Activated CD4-positive, alpha-beta T cell treated with anti-CD3 and anti-CD28 coated beads, Interleukin-10, Interleukin-2, amounts not matched to agents 100 ng/mL and 50 ng/mL, durations not matched to agents 16 hours and 8 hours (primary cell): Measurements from ENCODE around the gene D2HGDH.

ENCODE experiments used
- DNase-seq: peaks from one replicate; pipeline ENCODE4 v3.0.0-alpha.2; 2020

The D2HGDH gene

GRCh38 chr2:241734467-241735208, at the start of gene D2HGDH:
Gene D2HGDH (plus strand): TSS chr2:241734630. CDS start chr2:241735225, 595 bp downstream.
- peak; percentile 95 for DNase-seq

GRCh38 chr2:241686324-241686649, 48.1 kb upstream of the D2HGDH start:
- peak; percentile 32 for DNase-seq

GRCh38 chr2:241686650-241687425, 47.6 kb upstream of the D2HGDH start, which contains the start of gene DTYMK:
Gene DTYMK (minus strand): TSS chr2:241686815. CDS start chr2:241686783, 32 bp downstream.
- DNase-seq: peak; percentile 98

DNA sequence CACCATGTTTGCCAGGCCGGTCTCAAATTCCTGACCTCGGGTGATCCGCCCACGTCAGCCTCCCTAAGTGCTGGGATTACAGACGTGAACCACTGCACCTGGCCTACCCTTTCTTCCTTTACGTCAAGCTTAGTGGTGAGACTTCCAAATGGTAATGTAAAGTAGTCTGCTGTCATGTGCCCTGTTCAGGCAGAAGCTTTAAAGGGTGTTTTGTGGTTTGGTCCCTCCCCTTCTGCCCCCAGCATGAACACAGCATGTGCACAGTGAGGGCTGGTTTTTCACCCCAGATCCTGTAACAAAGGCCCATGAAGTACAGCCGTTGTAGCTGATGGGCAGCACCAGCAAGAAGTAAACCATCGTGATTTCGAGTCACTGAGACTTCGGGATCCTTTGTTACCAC, 45.1 kb upstream of the D2HGDH start:
- DNase-seq: no peak

DNA sequence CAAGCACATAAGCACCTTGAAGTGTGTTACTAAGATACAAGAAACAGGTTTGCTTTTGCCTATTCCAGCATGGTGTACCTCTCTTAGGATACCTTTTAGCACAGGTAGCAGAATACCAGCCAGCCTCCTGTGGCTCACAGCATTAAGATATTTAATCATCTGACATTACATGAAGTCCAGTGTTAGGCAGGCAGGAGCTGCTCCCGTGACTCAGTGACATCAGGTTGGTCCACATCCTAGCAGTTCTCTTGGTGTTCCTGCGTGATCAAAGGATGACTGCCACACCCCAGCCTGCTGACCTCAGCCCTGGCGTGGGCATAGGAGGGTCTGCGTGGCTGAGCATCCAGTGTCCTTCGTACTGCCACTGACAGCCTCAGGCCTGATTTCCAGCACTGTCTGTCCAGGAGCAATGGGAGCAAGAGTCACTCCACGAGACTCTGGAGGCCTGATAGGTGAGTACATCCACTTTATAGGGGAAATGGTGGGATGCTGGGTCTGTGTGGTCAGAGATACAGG, 44.2 kb upstream of the D2HGDH start:
- DNase-seq: no peak

GRCh38 chr2:241692448-241692847, 42.0 kb upstream of the D2HGDH start:
- DNase-seq: no peak

DNA sequence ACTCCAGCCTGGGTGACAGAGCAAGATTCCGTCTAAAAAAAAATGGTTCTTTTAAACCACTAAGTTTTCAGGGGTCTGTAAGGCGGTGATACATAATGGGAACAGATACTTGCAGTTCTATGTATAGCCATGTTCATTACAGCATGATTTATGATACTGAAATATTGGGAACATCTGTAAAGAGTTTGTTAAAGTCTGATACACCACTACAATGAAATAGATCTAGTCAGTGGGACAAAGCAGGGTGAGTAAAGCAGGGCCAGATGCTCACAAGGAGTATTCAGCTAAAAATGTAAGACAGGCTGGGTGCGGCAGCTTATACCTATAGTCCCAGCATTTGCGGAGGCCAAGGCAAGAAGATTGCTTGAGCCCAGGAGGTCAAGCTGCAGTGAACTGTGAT, 38.8 kb upstream of the D2HGDH start:
- no peak for DNase-seq

- DNase-seq: no peak
Measured at GRCh38 chr2:241701149-241701398, 33.4 kb upstream of the D2HGDH start.

DNA sequence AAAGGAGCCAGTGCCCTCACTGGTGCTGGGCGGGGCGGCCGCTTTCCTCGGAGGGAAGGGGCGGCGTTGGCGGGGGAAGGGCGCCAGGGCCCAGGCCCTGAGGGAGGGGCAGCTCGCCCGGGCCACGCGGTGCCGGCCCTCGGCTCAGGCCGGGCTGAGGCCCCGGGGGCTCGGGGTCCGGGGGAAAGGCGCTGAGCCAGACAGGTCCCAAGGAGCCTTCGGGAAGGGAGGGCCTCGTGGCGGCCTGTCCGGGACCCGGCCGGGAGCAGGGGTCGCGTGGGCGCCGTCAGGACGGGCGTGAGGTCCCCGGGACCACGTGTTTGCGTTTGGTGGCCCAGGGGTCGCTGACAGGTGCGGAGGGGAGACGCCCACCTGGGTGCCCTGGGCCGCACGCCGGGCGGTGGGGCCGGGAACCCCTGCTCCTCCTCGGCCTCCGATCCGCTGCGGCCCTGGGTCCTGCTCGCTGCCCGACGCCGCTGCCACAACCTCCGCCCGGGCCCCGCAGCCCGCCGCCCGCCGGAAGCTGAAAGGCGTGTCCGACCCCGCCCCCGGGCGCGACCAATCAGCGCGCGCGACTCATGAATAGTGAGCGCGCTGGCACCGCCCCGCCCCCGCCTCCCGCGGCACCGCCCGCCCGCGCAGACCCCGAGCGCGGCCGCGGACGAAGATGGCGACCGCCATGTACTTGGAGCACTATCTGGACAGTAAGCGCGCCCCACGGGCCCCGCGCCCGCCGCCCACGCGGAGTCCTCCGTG, 32.9 kb upstream of the D2HGDH start, which contains the start of gene ING5:
Gene ING5 (plus strand): TSS at position 641 of the 756 bp plus-strand sequence. CDS start 27 bp downstream, at position 668.
- DNase-seq: peak; percentile 98

GRCh38 chr2:241702155-241703031, 32.0 kb upstream of the D2HGDH start:
- DNase-seq: peak; percentile 88

GRCh38 chr2:241703032-241703604, 31.3 kb upstream of the D2HGDH start:
- no peak for DNase-seq

- DNase-seq: no peak
Measured at GRCh38 chr2:241706537-241706936, 27.9 kb upstream of the D2HGDH start.

DNA sequence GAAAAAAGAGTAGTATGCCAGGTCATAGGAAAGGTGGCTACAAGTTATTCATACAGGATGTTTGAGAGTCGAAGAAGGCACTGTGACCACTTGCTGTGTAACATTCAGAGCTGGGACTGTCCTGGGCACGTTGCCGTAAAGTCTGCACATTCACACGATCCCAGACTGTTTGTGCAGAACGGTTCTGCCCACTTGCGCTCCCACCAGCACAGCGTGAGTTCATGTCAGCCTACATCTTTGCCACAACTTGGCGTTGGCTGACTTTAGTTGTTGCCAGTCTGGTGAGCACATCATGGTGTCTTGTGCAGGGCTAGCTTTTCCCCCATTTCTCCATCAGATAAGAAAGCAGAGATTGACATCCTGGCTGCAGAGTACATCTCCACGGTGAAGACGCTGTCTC, 25.6 kb upstream of the D2HGDH start:
- DNase-seq: no peak

DNA sequence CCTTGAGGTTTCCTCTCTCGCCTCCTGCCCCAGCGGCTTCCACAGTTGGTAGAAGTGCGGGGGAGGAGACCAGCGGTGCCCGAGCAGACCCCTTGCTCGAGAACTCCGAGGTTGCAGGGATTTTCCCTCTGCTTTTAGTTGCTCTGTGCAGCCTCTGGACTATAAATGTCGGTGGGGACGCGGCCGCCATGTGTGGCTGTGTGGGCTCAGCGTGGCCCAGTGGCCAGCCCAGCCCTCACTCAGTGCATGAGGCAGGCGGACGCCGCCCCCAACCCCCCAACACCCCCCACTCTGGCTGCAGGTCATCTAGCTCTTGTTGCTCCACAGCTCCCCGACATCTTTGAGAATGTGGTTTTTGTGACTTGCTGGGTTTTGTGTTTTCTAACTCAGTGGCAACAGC, 15.3 kb upstream of the D2HGDH start:
- DNase-seq: no peak

- no peak for DNase-seq
Measured at GRCh38 chr2:241720099-241720498, 14.3 kb upstream of the D2HGDH start.

DNA sequence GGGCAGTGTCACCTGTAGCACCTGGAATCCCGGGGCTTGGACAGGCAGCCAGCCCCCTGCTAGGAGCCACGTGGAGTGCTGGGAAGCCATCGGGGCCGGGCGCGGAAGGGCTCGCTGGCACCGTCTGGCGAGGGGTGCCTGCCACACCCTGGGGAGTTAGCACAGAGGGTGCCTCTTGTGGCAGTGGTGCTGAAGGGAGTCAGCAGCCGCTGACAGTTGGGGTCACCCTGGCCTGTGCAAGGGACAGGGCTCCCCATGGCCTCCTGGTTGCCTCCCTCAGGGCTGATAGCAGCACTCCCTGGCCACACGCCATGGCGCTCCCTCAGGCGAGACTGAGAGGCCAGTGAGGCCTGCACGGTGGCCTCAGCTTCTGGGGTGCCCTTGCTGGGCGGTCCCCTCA, 13.9 kb upstream of the D2HGDH start:
- DNase-seq: no peak

DNA sequence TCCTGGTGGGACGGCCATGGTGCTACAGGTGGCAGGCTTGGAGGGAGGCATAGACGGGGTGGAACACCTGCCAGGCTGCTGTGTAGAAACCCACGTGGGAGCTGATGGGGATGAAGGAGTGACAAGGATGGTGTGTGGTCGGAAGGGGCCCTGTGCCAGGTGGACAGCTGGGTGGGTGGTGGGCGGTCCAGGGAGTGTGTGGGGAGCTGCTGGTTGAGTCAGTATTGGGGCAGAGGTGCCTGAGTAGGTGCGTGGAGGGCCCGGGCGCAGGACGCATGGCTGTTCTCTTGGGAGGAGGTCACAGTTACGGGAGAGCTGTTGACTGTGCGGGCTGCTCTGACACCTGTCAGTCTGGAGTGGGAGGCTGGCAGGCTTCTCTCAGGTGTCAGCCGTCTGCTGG, 12.6 kb upstream of the D2HGDH start:
- DNase-seq: no peak

- DNase-seq: no peak
Measured at GRCh38 chr2:241722896-241723454, 11.5 kb upstream of the D2HGDH start.

DNA sequence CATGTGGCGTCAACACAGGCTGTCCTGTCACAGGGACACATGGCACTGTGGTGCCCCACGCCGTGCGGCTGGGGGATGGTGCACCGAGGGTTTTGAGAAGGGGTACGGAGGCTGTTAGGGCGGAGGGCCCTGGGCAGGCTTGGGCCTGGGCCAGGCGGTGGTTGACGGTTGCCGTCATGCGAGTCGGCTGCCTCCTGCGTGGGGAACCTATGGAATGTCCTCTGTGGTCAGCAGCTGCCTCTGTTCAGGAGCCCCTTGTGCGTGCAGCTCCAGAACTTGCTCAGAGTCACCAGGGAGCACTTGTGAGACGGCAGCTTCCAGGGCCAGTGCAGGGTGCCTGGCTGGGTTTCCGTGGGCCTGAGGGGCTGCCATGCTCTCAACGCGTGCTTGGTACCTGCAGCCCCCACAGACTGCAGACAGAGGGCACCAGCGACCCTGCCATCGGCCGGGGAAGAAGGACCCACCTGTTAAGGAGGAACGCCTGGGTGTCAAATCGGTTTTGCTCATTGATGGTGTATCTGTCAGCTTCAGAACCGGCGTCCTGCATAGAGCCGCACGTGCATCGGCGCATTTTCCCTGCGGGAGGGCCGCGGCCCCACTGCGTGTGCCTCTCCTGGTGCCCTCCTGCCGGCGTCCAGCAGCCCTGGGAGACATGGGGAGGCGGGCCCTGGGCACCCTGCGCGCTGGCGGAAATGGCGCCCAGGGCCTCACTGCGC, 10.0 kb upstream of the D2HGDH start:
- no peak for DNase-seq

DNA sequence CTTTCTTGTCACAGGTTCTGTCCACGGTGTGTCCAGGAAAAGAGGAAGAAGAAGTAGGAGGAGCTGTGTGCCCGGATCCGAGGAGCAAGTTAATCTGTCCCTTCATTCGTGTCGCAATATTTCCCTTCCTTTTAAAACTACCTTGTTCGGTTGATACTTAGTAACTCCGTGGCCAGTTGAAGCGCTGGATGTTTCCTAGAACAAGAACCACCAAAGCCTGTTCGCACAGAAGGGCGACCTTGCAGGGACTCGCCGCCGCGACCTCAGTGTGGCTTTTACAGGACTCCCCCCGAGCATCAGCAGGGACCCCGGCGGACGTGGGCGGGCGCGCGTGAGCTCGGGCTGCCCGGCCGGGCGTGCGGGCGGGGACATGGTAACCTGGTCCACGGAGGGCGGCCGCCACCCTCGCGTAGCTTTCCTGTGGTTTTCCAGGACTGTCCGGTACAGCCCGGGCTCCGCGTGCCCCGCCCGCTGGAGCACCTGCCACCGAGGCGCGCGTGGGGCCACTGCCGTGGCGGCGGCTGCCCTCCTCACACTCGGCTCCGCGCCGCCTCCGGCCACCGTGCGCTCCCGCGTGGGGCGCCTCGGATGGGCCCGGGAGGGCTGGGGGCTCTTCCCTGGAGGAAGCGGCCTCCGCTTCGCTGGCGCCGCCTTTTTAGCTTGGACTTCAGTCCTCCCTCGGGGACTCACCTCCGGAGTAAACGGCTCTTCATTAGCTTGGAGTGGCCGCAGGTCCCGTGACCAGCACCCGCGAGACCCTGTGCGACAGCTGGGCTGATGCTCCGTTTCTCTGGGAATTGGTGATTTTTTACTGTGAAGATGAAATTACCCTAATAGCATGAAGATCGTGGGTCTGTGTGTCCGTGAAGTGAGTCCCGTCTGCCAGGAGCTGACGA, 9.2 kb upstream of the D2HGDH start:
- no peak for DNase-seq
